RWPE2 (cell line): ENCODE measurements around the gene TBC1D28.
"Not testable (repeated sequence)": the region's sequence is repeated elsewhere in the genome, so short reads cannot be mapped to it uniquely, and the experiment has no call there.

ENCODE experiments used
- ATAC-seq: fragments of 200-7000 bp; cut with Tn5 transposase; 3 replicates; pipeline ENCODE4 v1.9.1; 2021; ENCODE audit warnings: low read depth
- DNase-seq: peaks from one replicate; pipeline ENCODE4 v3.0.0-alpha.2; 2020; ENCODE audit warnings: low spot score
- H3K27ac ChIP-seq: fragments of 450-650 bp; 2 replicates; pipeline ENCODE4 v1.5.1; 2017; ENCODE audit warnings: mild to moderate bottlenecking; ENCODE audit not compliant: poor library complexity, severe bottlenecking
- H3K27me3 ChIP-seq: fragments of 250-450 bp; sonication (Bioruptor Pico); 2 replicates; pipeline ENCODE4 v1.5.1; 2021; ENCODE audit warnings: mild to moderate bottlenecking, moderate library complexity; ENCODE audit not compliant: insufficient read depth, poor library complexity, severe bottlenecking
- H3K36me3 ChIP-seq: fragments of 250-450 bp; sonication (Bioruptor Pico); 2 replicates; pipeline ENCODE4 v1.5.1; 2020; ENCODE audit warnings: low read depth, mild to moderate bottlenecking, moderate library complexity
- H3K4me1 ChIP-seq: fragments of 250-450 bp; sonication (Bioruptor Pico); 2 replicates; pipeline ENCODE4 v1.5.1; 2021; ENCODE audit warnings: mild to moderate bottlenecking, moderate library complexity; ENCODE audit not compliant: insufficient read depth, poor library complexity, severe bottlenecking
- H3K4me3 ChIP-seq: fragments of 250-450 bp; sonication (Bioruptor Pico); 2 replicates; pipeline ENCODE4 v1.5.1; 2021; ENCODE audit warnings: mild to moderate bottlenecking, moderate library complexity; ENCODE audit not compliant: severe bottlenecking
- H3K9me3 ChIP-seq: fragments of 250-450 bp; sonication (Bioruptor Pico); 2 replicates; pipeline ENCODE4 v1.5.1; 2021; ENCODE audit warnings: mild to moderate bottlenecking, moderate library complexity; ENCODE audit not compliant: severe bottlenecking
- TF ChIP-seq, protein P1 (sequence below): fragments of 450-650 bp; IDR thresholded peaks from one replicate; pipeline ENCODE4 v1.5.1; 2017; ENCODE audit warnings: mild to moderate bottlenecking, moderate library complexity; ENCODE audit not compliant: poor library complexity, severe bottlenecking

The TBC1D28 gene

DNA sequence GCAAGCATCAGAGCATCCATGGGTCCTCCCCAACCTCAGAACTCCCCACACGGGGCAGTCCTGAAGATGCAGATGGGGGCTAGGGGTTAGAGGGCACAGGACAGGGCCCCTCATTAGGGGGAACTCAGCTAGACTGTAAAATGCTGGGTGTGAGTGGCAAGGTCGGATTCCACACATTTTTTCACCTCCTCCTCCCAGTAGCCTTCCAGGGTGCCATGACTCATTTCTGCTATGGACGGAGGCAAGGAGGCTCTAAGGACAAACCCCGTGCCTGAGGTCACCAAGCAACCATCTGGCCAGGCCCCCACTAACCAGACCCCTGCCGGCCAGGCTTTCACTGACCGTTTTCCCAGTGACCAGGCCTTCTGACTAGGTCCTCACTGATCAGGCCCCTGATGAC is 1.1 kb downstream of the TBC1D28 start:
- not testable (repeated sequence) for H3K9me3 ChIP-seq, DNase-seq, H3K27ac ChIP-seq, H3K4me1 ChIP-seq, H3K4me3 ChIP-seq, H3K27me3 ChIP-seq, H3K36me3 ChIP-seq
- 0 out of 3 replicates have a peak, but pooled peaks have one; percentile 19 for ATAC-seq

DNA sequence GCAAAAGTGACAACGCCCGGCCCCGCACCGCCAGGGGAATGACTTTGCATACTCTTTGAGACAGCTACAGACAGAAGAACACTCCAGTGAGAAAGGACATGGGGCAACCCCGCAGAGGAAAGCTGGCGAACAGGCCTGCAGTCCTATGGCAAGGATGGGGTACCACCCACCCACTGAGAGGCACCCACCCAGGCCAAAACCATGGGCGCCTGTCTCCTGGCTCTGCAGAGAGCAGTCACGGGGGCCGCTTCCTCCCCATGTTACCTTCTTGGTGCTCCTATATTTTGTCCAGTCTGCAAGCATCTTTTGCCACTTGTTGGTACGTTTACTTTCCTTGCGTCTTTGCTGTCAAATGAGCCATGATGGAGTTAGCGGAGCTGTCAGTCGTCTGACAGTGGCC is 5.8 kb downstream of the TBC1D28 start:
- DNase-seq, H3K27ac ChIP-seq, H3K27me3 ChIP-seq, H3K4me1 ChIP-seq, H3K4me3 ChIP-seq, H3K9me3 ChIP-seq, H3K36me3 ChIP-seq, ATAC-seq: not testable (repeated sequence)

DNA sequence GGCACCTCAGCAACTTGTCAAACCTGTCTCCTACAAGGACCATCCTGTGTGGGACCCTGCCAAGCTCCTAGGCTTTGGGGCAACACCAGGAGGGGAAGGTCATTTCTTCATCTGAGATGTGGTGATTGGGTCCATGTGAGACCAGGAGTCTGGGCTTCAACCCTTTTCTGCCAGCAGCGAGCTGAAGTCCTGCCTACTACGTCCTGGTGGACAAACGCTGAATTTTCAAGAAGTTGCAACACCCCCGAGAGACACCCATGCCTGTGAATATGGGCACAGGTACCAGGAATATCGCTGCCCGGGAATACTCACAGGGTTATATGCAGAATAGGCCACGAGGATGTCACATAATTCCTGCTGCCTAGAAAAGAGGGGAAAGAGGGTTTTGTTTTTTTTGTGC is 8.0 kb downstream of the TBC1D28 start:
- H3K9me3 ChIP-seq, H3K4me1 ChIP-seq, DNase-seq, H3K4me3 ChIP-seq, ATAC-seq, H3K36me3 ChIP-seq, H3K27ac ChIP-seq, H3K27me3 ChIP-seq: not testable (repeated sequence)

DNA sequence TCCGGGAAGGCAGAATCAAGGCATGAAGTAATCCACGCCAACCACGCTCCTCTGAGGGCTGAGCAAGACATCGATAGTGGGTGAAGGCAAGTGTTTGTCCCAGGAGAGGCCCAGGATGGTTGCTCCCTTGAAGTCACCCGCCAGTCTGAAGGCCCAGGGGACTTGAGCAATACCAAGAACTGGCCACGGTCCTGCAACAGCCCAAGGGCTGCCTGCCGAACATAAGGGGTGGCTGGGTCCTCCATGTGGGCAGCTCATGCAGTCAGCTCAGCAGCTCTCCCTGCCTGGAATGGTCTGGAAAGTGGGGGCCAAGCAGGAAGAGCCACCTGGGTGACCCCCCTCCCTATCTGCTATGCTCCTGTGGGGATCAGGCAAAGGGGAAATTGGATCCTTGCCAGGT is 8.4 kb downstream of the TBC1D28 start:
- ATAC-seq, DNase-seq, H3K9me3 ChIP-seq: not testable (repeated sequence)

DNA sequence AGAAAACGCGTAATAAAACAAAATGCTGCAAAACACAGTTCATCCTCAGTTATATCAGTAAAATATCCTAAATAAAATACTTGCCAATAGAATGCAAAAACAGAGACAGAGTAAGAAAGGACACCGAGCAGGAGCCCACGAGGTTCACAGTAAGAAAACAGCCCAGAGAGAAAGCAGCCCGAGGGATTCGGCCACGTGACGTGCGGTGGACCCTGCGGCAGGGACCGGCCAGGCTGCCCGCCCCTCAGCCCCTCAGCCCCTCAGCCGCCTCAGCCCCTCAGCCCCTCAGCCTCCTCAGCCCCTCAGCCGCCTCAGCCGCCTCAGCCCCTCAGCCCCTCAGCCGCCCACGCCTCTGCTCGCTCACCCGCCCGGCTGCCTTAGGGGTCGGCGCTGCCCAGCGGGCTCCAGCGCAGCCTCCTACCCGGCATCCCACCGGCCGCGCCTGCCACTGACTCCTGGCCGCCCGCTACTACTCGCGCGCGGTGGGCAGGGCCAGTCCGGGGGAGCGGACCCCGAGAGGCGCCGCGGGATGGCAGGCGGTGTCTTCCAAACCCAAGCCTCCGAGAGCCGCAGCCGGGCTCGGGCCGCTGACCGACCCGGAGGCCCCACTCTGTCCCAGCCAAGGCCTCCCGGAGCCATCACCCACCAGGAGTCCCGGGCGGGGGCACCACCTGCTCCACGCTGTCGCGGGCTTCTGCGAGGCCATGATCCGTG is 9.5 kb downstream of the TBC1D28 start:
- not testable (repeated sequence) for H3K9me3 ChIP-seq, H3K27ac ChIP-seq, H3K4me1 ChIP-seq, H3K27me3 ChIP-seq, H3K36me3 ChIP-seq
- DNase-seq (peak; percentile 49), ATAC-seq (peak; percentile 44; the same call in 2 of the 3 replicates)
- H3K4me3 ChIP-seq = peak overlapping the region; percentile 12

More for the DNA sequence above, 8.4 kb downstream of the TBC1D28 start:
- H3K27ac ChIP-seq, H3K27me3 ChIP-seq, H3K4me1 ChIP-seq, H3K4me3 ChIP-seq, H3K36me3 ChIP-seq: not testable (repeated sequence)

DNA sequence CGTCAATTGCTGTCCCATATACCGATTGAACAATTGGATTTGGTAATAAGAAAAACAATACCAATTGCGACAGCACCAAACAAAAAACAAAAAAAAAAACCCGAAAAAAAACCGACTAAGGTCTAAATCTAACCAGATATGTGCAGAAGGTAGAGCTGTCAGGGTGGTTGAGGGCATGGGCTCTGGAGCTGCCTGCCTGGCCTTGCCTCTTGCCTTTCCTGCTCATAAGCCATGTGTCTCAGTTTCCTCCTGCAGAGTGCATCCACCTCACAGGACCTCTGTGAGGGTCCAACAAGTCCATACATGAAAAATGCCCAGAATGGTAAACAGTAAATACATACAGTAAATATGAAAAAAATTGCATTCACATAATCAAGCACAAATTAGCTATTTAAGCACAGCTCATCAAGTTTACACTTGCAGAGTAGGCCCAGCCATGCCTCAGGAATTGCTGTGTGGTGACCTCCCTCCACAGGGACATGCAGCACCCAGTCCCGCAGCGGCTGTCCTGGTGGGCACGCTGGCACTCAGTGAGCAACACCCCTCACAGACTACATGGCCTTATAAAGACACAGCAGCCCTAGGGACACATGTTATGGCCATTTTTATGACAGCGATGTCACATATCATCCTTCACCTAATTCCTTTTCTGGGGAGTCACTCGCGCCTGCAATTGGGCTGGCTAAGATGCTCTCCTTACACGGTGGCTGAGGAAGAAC is 17.9 kb downstream of the TBC1D28 start:
- no peaks in the 10 kb centered on the region for H3K9me3 ChIP-seq
- H3K27ac ChIP-seq = no peak overlapping the region
- no peaks in the 10 kb centered on the region for H3K36me3 ChIP-seq
- TF ChIP-seq, protein P1, sequence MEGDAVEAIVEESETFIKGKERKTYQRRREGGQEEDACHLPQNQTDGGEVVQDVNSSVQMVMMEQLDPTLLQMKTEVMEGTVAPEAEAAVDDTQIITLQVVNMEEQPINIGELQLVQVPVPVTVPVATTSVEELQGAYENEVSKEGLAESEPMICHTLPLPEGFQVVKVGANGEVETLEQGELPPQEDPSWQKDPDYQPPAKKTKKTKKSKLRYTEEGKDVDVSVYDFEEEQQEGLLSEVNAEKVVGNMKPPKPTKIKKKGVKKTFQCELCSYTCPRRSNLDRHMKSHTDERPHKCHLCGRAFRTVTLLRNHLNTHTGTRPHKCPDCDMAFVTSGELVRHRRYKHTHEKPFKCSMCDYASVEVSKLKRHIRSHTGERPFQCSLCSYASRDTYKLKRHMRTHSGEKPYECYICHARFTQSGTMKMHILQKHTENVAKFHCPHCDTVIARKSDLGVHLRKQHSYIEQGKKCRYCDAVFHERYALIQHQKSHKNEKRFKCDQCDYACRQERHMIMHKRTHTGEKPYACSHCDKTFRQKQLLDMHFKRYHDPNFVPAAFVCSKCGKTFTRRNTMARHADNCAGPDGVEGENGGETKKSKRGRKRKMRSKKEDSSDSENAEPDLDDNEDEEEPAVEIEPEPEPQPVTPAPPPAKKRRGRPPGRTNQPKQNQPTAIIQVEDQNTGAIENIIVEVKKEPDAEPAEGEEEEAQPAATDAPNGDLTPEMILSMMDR = no peak
- H3K4me3 ChIP-seq = no peak overlapping the region
- ATAC-seq (no peak), DNase-seq (no peak)
- H3K27me3 ChIP-seq = no peaks in the 10 kb centered on the region
- no peaks in the 10 kb centered on the region for H3K4me1 ChIP-seq

DNA sequence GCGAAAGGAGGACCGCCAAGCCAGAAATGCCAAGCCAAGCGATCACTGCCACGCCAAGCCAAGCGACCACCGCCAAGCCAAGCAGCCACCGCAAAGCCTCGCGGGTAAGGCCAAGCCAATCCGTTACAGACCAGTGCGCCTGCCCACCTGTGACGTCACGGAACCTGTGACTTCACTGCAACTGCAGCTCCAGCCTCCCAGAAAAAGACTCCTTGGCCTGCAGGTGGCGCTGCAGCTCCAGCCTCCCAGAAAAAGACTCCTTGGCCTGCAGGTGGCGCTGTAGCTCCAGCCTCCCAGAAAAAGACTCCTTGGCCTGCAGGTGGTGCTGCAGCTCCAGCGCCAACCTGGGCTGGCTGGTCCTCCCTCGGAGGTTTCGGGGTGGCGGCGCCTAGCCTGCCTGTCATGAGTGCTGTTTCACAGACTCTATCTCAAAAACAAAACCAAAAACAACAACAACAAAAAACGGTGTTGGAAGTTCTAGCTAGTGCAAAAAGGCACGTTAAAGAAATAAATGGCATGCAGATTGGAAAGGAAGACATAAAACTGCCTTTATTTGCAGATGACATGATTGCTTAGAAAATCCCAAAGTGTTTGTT is 18.6 kb downstream of the TBC1D28 start:
- H3K9me3 ChIP-seq, H3K36me3 ChIP-seq, H3K4me1 ChIP-seq, H3K27ac ChIP-seq, H3K27me3 ChIP-seq: not testable (repeated sequence)
- peak overlapping the region; percentile 35 for H3K4me3 ChIP-seq
- DNase-seq = peak; percentile 91
- TF ChIP-seq, protein P1 = peak; percentile 100
- ATAC-seq = peak; percentile 96

DNA sequence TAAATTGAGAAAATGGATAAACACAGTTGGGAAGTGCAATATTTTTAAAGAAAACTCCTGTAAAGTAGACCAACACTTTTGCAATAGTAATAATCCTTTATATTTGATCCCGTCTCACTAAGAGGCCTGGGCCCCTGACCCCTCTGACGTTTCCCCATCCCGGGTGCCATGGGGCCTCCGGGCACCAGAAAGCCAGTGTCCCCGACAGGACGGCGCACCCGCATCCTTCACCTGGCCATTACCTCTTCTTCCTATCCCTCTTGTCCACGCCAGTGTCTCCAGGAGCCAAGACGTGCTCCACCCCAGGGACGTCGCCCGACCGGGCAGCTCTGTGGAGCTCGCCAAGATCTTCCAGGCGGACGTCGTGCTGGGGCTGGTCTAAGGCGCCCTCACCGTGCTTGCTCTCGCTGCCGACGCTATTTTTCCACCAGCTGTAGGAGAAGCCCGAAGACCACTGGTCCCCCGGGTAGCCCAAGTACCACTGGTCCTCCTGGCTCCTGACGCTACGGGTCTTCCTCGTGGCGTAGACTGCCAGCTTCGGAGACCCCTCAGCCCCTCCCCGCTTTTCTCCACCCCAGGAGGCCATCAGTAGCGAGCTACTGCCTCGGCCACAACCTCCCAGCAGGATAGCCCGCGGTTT is 19.2 kb downstream of the TBC1D28 start:
- not testable (repeated sequence) for H3K36me3 ChIP-seq, H3K9me3 ChIP-seq, DNase-seq, H3K27ac ChIP-seq, H3K4me1 ChIP-seq, H3K27me3 ChIP-seq
- peak; percentile 63 for ATAC-seq
- H3K4me3 ChIP-seq = peak overlapping the region; percentile 35

DNA sequence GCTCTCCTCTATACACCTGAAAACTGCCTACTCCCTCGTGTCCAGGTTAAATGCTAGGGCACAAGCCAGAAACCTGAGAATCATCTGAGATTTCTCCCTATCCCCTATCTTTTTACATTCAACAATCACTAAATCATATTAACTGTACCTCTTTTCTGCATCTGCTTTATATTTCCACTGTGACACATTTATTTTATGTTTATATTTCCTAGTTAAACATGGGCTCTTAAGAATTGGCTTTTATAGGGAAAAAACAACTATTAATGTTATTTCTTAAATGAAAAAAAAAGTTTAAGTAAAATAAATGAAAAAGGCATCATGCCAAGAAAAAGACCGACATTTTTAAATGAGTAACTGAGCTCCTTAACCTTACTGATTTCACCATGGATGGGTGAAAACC is 26.6 kb downstream of the TBC1D28 start:
- H3K4me1 ChIP-seq, H3K4me3 ChIP-seq, H3K9me3 ChIP-seq, ATAC-seq, DNase-seq, H3K27ac ChIP-seq, H3K27me3 ChIP-seq, H3K36me3 ChIP-seq: not testable (repeated sequence)
